Measurements from ENCODE around the gene RYR2. TPM values are rescaled to one million over a fixed set of nuclear protein-coding genes. Genes with fewer than 3 reads are reported as not detected.
"Not testable (repeated sequence)": the region's sequence is repeated elsewhere in the genome, so short reads cannot be mapped to it uniquely, and the experiment has no call there.

RYR2 gene
- total RNA-seq, 6 donors from 2014 or later: 1.8 to 23.0 (median 3.7) TPM

DNA sequence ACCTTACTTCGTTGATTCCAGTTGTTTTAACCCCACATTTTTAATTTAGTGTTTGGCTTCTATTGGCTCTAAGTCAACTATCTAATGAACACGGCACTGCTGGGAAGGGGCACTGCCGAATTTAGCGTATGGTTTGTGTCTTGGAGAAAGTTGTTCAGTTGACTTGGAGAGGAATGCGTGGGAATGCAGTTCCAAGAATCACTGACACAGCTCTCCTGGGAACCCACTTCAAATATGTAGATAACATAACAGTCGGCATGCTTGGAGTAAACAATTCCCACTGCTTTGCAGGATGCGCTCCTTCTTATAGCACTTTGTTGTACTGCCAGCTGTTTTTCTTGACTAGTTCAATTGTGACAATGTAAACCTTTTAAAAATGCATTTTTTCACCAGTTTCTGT is 104.3 kb downstream of the RYR2 start:
- ATAC-seq (ENCODE audit: low FRiP score in 2 of 2) (no peak), DNase-seq (no peak)
- H3K4me3 ChIP-seq: no peak overlapping the region
- TF ChIP-seq POLR2A (IDR thresholded peaks at IDR 0.05) (no peak), EP300 (IDR thresholded peaks at IDR 0.05) (no peak), CTCF (IDR thresholded peaks at IDR 0.05) (no peak), POLR2AphosphoS5 (IDR thresholded peaks at IDR 0.05) (peak in 1 of 2 donors; percentile 20)
- H3K27ac ChIP-seq: peak overlapping the region in 2 of 4 donors; percentile 21 to 48
- 34 to 39% methylated on average over 7 of the region's 7 CpGs for WGBS, 2 donors
- H3K4me1 ChIP-seq: no peaks in the 10 kb centered on the region
- H3K36me3 ChIP-seq: no peaks in the 10 kb centered on the region
- H3K9me3 ChIP-seq: no peaks in the 10 kb centered on the region
- H3K27me3 ChIP-seq: no peaks in the 10 kb centered on the region

GRCh38 chr1:237149857-237150256 is 107.9 kb downstream of the RYR2 start:
- ATAC-seq (ENCODE audit: low FRiP score in 2 of 2): no peak
- no peak overlapping the region for H3K4me3 ChIP-seq
- no peak for DNase-seq
- H3K9me3 ChIP-seq: no peaks in the 10 kb centered on the region
- no peaks in the 10 kb centered on the region for H3K36me3 ChIP-seq
- TF ChIP-seq CTCF (IDR thresholded peaks at IDR 0.05): no peak
- TF ChIP-seq EP300 (IDR thresholded peaks at IDR 0.05): no peak
- no peak for TF ChIP-seq POLR2A (IDR thresholded peaks at IDR 0.05)
- no peak for TF ChIP-seq POLR2AphosphoS5 (IDR thresholded peaks at IDR 0.05)
- no peaks in the 10 kb centered on the region for H3K4me1 ChIP-seq
- H3K27ac ChIP-seq: no peak overlapping the region
- WGBS, 2 donors: 74 to 87% methylated on average over 3 of the region's 3 CpGs
- H3K27me3 ChIP-seq: no peaks in the 10 kb centered on the region

DNA sequence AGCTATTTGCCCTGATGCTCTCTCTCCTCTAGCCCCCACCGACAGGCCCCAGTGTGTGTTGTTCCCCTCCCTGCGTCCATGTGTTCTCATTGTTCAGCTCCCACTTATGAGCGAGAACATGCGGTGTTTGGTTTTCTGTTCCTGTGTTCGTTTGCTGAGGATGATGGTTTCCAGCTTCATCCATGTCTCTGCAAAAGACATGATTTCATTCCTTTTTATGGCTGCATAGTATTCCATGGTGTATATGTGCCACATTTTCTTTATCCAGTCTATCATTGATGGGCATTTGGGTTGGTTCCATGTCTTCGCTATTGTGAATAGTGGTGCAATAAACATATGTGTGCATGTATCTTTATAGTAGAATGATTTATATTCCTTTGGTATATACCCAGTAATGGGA is 110.0 kb downstream of the RYR2 start:
- ATAC-seq (ENCODE audit: low FRiP score in 2 of 2); H3K27ac ChIP-seq: not testable (repeated sequence)
- WGBS, 2 donors: 83 to 85% methylated on average over 6 of the region's 6 CpGs

GRCh38 chr1:237152506-237153335 is 110.7 kb downstream of the RYR2 start:
- ATAC-seq (ENCODE audit: low FRiP score in 2 of 2) (no peak), DNase-seq (no peak)
- H3K27ac ChIP-seq: no peak overlapping the region
- H3K9me3 ChIP-seq: no peaks in the 10 kb centered on the region
- TF ChIP-seq POLR2AphosphoS5 (IDR thresholded peaks at IDR 0.05) (no peak), POLR2A (IDR thresholded peaks at IDR 0.05) (no peak), EP300 (IDR thresholded peaks at IDR 0.05) (no peak), CTCF (IDR thresholded peaks at IDR 0.05) (no peak)
- H3K27me3 ChIP-seq: no peaks in the 10 kb centered on the region
- no peaks in the 10 kb centered on the region for H3K4me1 ChIP-seq
- WGBS, 2 donors: 79 to 85% methylated on average over 5 of the region's 5 CpGs
- no peaks in the 10 kb centered on the region for H3K36me3 ChIP-seq
- H3K4me3 ChIP-seq: no peak overlapping the region

More for the DNA sequence above, 110.0 kb downstream of the RYR2 start:
- H3K9me3 ChIP-seq, H3K4me3 ChIP-seq, H3K27me3 ChIP-seq, H3K4me1 ChIP-seq, H3K36me3 ChIP-seq, DNase-seq: not testable (repeated sequence)

- Histone ChIP-seq H3K4me3 (no peak overlapping the region), H3K27ac (no peak overlapping the region), H3K4me1 (no peaks in the 10 kb centered on the region), H3K9me3 (no peaks in the 10 kb centered on the region), H3K36me3 (no peaks in the 10 kb centered on the region), H3K27me3 (no peaks in the 10 kb centered on the region)
- DNase-seq: no peak
- WGBS, 2 donors: 58 to 64% methylated on average over 5 of the region's 5 CpGs
- no peak for TF ChIP-seq CTCF (IDR thresholded peaks at IDR 0.05)
- peak; percentile 40 to 63 for ATAC-seq (ENCODE audit: low FRiP score in 2 of 2)
Observed at GRCh38 chr1:237154157-237154556, 112.2 kb downstream of the RYR2 start.
